Stimulated activated CD8-positive, alpha-beta memory T cell treated with anti-CD3 and anti-CD28 coated beads, Interleukin-12 subunit alpha, Interleukin-12 subunit beta, amount 100 ng/mL, for 4 hours (primary cell): Measurements from ENCODE around the gene TNFRSF4.

Experiments used
- DNase-seq: peaks from one replicate; pipeline ENCODE4 v3.0.0-alpha.2; 2020; ENCODE audit warnings: low read depth

TNFRSF4 gene

GRCh38 chr1:1169429-1170214, 44.3 kb downstream of the TNFRSF4 start:
- no peak for DNase-seq

- DNase-seq: no peak
Measured at GRCh38 chr1:1168451-1169411, 45.2 kb downstream of the TNFRSF4 start.

- DNase-seq: no peak
Measured at GRCh38 chr1:1167841-1168450, 46.0 kb downstream of the TNFRSF4 start.

GRCh38 chr1:1167398-1167821, 46.5 kb downstream of the TNFRSF4 start:
- DNase-seq: no peak

- no peak for DNase-seq
Measured at GRCh38 chr1:1166642-1167397, 47.1 kb downstream of the TNFRSF4 start.

GRCh38 chr1:1165900-1166421, 48.0 kb downstream of the TNFRSF4 start:
- DNase-seq: no peak

- DNase-seq: no peak
Measured at GRCh38 chr1:1165485-1165884, 48.5 kb downstream of the TNFRSF4 start.

GRCh38 chr1:1164701-1165451, 49.1 kb downstream of the TNFRSF4 start:
- DNase-seq: no peak

GRCh38 chr1:1164361-1164700, 49.6 kb downstream of the TNFRSF4 start:
- DNase-seq: no peak

GRCh38 chr1:1163538-1164070, 50.3 kb downstream of the TNFRSF4 start:
- no peak for DNase-seq

GRCh38 chr1:1162597-1163537, 51.1 kb downstream of the TNFRSF4 start:
- no peak for DNase-seq

- DNase-seq: no peak
Measured at GRCh38 chr1:1161683-1162079, 52.3 kb downstream of the TNFRSF4 start.
